Mammary microvascular endothelial cell (primary cell): ENCODE results near the gene ZNF91. TPM values are rescaled to one million over a fixed set of nuclear protein-coding genes. Genes with fewer than 3 reads are reported as not detected.

Source experiments
- total RNA-seq: library from RNA; depleted of rRNA; stranded (reverse); fragments of >200 nt; gene quantifications from 2 replicates; pipeline ENCODE4 v1.2.3, GENCODE V29; 2015

ZNF91 gene
- total RNA-seq: 5.6 and 6.6 TPM in 2 replicates

DNA sequence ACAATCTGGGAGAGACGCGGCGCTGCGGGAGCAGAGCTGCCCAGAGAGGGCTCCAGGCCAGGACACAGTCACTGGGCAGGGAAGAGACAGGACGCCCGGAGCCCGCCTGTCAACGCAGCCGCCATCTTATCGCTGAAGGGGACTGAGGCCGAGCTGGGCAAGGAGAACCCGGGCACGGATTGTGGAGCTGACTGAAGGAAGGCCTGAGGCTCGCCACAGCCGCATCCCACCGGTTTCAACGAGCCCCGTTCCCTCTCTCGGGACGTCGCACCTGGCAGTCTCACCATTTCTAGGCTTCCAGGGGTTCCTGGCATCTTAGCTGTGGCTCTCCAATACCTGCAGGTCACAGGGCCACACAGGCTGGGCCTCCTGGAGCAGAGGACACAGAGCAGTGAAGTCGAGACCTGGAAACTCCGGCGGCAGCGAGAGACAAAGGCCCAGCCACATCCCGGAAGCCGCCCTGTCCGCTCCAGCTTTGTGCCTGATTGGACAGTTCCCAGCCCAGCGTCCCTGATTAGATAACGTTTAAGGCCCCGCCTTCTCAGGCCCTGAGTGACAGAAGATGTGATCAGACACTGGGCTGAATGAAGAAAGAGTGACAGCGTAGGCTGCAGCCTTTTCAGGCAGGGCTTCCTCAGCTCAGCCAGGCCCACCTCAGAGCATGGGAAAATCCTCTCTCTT lies at the start of gene ZNF91:
TSS of gene ZNF91 (minus strand) at position 431 of the 681 bp plus-strand sequence. CDS start at position 314, 117 bp downstream.

Other genes with a start within 250 kb of the ZNF91 start
- 5.0 and 5.2 TPM in 2 replicates for gene ZNF724, start 145.1 kb downstream of the ZNF91 start, total RNA-seq